Dermis blood vessel endothelial cell (primary cell): ENCODE measurements around the gene TELO2. TPM values are rescaled to one million over a fixed set of nuclear protein-coding genes. Genes with fewer than 3 reads are reported as not detected.
"Not testable (repeated sequence)": the region's sequence is repeated elsewhere in the genome, so short reads cannot be mapped to it uniquely, and the experiment has no call there.

Source experiments
- DNase-seq: peaks from one replicate; pipeline ENCODE4 v3.0.0; 2010
- total RNA-seq: library from RNA; depleted of rRNA; stranded (reverse); fragments of >200 nt; gene quantifications from 2 replicates; pipeline ENCODE4 v1.2.3, GENCODE V29; 2014

The TELO2 gene
- total RNA-seq, 1 donor from 2014 or later: 21.3 TPM

DNA sequence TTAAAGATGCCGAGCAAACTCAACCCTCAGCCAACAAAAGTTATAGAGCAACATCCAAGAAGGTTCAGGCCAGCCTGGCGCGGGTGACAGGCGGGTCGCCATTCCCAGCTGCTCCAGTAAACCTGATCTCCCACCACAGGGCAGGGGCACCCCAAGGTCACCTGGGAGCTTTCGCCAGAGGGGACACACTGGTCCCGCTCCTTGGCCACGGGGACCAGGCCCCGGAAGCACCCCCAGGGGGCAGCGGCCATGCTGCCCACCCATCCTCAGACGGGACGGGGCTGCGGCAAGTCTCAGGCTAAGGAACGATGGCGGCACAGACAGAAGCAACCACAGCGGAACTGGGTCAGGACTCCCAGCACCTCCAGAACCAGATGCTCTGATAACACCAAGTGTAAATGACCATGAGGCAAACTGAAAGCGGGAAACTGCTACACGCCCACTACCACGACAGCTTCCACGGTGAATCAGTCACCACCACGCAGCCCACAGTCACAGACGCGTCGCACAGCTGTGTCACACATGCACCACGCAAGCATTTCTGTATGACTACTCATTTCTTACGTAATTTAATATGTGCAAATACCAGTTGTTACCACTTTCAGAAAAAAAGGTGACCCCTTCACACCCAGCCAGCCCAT lies 34.7 kb upstream of the TELO2 start:
- DNase-seq: no peak

DNA sequence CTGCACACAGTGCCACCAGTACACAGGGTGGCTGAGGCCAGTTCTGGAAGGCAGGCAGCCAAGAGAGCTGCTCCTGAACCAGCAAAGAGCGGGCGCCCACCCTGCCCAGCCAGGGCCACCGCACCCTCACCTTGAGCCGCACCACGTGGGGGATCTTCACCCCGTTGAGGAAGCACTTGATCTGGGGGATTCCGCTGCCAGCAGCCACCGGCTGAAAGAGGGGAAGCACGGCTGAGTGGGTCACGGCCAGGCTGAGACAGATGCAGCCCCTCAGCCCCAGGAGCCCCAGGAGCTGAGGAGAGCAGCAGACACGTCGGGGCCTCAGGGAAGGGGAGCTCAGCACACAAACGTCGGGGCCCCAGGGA lies 34.2 kb upstream of the TELO2 start:
- no peak for DNase-seq

DNA sequence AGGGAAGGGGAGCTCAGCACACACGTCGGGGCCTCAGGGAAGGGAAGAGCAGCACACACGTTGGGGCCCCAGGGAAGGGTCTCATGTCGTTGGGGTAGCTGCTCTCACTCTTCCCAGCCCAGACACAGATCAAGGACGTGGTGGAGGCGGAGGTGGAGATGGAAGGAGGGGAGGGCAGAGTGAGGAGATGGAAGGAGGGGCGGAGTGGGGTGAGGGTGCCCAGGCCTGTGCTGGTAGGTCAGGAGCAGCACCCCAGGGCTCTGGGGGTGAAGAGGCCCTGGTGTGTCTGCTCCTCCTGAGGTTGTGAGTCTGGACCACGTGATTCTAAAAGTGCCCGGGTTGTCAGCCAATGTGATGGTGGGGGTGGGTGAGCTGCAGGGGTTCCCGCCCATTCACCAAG lies 33.2 kb upstream of the TELO2 start:
- DNase-seq: no peak

DNA sequence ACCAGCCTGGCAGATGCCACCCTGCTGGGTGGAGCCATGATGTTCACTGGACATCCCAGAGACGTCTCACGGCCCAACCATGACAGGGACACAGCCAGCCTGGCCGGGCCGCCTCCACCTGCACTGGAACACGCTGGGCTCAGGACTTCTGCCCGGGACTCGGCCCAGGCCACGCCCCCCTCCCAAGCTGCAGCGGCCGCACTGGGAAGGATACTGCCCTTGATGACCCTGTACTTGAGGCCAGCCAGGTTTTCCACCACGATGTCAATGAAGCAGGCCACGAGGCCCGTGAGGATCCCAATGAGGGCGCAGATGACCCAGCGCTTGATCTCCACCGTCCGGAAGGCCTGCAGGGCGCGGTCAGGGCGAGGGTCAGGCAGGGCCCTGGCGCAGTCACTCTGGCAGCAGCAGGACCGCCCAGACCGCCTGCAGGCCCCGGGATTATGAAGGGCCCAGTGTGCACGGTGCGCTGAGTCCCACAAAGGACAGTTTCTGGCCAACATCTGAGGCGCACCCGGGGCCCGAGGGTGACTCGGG lies 32.5 kb upstream of the TELO2 start:
- DNase-seq: no peak

DNA sequence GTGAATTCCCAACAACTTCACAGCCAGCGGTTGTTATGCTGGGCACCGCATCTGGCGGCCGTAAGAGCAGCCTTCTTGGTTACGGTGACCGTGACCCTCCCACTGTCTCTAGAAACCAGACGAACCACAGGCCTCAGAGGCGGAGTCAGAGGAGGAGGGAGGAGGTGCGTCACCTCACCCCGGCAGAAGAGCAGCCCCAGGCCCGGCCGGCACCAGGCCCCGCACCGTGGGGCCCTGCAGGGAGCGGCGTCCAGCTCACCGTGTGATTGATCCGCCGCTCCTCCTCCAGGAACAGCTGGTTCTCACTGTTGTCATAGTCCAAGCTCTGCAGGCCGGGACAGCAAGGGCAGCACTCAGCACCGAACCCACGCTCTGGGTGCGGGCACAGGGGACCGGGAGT lies 32.0 kb upstream of the TELO2 start:
- no peak for DNase-seq

DNA sequence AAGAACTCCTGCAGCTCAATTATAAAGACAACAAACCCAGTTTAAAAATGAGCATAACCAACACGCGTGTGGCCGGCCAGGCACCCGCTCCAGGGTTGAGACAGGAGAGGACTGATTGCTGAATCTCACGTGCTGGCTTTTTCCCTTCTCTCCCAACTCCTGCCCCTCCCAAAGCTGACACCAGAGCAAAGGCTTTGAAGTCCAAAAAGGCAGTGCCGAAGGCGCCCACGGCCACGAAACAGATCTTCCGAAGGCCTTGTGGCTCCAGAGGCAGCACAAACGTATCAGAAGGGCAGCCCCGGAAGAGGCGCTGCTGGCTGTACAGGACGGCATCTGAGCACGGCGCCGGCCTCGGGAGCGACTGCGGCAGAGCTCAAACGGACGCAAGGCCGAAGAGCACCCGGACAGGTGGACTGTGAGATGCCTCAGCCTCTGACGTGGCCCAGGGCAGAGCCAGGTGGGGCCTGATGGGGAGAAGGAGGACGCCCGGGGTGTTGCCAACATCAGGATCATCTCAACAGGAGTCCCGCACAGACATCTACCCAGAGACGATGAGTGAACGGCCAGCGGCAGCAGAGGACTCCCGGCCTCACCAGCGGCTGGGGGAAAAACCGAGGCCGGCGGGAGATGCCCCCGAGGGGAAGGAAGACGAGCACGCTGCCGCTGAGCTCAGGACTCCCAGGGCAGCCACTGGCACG lies 28.8 kb upstream of the TELO2 start:
- no peak for DNase-seq

DNA sequence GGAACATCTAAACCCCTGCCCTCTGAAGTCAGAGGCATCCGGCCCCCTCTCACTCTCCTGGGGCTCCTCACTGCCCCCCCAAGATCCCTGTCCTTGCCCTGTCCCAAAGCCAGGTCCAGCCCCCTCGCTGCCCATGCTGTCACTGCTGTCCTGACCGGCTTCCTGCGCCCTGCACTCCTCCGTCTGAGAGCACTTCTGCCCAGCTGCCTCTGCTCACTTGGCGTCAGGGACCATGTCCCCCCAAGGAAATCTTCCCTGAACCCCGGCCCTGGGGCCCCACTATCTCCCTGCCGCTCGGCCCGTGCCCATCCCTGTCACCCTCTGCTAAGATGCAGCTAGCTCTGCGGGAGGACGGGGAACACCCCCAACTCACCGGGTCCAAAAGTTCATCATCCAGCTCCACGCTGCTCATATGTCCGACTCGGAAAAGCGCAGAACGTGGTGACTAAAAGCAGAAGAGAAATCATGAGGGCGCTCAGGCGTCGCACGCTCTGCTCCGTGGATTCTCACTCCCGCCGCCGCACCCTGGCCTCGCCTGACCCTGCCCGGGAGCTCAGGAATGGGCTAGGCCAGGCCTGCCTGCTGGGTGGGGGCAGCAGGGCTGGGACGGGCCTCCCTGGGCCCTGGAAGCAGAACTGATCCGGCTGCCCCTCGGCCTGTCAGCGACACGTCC lies 28.1 kb upstream of the TELO2 start:
- no peak for DNase-seq

DNA sequence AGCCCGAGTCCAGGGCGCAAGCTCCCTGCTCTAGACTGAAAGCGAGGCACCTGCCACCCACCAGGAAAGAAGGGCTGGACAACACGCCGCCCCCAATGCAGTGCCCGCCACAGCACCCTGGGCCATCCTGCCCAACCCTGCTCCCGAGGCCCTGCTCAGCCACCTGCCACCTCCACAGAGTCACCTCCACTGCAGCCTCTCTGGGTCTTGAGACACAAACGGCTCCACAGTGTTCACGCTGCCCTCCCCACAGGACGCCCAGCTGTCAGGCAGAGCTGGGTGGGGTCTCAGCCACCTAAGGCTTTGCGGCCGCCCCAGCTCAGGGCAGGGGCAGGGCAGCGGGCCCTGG lies 27.6 kb upstream of the TELO2 start:
- no peak for DNase-seq

DNA sequence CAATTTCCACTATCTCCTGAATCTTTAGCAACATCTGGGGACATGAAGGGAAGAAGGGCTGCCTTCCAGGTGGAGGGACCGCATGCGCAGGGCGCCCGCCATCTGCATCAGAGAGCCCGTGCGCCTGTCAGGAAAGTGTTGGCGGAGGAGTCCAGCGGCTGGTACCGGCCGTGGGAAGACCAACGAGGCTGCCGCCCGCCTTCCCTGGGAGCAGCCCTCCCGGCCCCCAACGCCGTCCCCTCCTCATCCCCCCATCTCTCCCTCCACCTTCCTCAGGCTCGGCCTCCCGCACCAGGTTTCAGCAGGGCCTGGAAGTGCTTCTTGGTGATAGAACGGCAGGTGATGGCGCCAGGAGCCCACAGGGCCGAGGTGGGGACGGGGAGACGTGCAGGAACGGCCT lies 27.1 kb upstream of the TELO2 start:
- no peak for DNase-seq

DNA sequence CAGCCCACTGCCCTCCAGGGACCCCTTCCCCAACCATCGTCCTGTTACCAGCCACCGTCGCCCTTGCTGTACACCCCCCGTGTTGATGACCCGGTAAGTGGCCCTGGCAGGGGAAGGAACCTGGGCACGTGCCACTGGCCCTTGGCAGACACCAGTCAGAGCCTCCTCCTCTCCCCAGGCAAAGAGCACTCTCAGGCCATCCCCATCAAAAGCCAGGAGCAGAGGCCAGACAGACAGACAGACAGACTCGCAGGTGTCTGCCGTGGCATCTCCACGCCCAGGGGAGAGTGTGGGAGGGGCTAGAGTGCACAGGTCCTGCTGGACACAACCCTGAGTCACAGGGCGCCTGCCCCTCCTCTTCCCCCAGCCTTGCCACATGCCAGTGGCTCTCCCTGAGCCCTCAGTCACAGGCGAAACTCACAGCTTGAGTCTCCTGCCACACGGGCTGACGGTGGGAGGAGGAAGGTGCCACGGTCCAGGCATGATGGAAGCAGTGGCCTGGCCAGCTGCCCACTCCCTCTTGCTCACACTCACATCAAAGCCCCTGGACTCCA lies 26.1 kb upstream of the TELO2 start:
- no peak for DNase-seq

DNA sequence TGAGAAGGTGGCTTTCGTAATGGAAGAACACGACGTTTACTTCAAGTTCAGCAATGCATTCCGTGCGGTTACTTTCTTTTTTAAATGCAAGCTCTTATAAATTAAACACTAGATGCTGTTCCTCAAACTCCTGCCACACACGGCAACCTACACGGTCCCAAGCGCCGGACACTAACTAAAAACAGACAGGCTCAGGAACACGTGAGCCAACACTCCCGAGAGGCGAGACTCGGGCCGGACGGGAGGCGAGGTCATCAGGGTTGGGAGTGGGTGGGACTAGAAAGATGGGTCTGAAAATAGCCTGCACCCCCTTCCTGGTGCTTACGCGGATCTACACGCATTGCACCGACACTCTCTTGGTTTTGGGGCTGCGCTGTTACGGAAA lies 24.7 kb upstream of the TELO2 start:
- no peak for DNase-seq

DNA sequence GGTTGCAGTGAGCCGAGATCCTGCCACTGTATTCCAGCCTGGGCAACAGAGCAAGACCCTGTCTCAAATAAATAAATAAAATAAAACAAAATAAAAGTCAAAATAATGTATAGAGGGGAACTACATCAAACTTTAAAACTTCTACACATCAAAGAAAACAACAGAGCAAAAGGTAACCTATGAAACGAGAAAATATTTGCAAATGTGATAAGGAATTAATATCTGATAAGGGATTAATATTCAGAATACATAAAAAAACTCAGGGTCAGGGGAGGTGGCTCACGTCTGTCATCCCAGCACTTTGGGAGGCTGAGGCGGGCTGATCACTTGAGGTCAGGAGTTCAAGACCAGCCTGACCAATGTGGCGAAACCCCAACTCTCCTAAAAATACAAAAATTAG lies 24.0 kb upstream of the TELO2 start:
- DNase-seq: not testable (repeated sequence)

DNA sequence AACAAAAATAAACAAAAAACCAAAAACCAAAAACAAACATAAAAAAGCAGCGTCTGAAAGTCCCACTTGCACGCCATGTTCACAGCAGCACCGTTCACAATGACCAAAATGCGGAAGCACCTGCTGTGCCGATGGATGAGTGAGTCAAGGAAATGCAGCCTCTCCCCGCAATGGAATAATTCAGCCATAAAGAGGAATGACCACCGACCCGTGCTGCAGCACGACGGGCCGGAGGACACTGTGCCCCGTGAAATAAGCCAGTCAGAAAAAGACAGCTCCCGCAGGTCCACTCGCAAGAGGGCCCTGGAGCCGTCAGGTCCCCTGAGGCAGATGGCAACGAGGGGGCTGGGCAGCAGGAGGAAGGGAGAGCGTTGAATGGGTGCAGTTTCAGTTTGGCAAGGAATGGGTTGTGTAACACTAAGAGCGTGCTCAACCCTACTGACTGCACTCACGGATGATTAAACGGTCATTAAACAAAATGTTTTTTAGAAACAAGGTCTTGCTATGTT lies 23.4 kb upstream of the TELO2 start:
- peak; percentile 34 for DNase-seq

DNA sequence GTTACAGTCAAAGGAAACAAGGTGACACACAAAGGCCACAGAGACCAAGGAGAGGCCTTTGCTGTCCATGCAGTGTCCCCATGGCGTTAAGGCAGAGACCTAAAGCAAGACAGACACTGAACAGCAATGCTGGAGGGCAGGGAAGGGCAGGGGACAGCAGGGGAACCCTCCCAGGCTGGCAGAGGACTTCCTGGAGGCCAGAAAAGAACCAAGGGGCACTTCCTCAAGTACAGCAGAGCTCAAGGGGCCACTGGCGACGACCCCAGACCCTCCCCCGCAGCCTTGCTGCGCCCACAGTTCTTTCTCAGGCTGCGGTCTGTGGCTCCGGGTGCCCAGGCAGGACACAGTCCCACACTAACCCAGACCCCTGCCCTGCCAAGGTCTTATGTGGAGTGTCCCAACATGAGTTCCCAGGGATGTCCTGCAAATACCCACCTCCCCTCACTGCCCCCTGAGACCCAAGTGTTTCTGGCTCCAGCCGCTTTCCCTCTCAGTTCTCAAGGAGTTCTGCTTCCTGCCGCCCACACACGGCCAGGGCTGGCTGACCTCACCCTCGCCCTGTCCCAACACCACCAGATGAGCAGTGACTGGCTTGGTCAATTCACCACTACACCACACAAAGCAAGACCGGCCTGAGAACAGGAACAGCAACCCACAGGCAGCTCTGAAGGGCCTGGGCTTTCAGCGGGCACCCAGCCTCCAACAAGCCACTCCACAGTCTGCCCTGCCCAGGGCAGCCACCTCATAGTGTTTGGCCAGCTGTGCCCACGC lies 22.5 kb upstream of the TELO2 start:
- peak; percentile 69 for DNase-seq

DNA sequence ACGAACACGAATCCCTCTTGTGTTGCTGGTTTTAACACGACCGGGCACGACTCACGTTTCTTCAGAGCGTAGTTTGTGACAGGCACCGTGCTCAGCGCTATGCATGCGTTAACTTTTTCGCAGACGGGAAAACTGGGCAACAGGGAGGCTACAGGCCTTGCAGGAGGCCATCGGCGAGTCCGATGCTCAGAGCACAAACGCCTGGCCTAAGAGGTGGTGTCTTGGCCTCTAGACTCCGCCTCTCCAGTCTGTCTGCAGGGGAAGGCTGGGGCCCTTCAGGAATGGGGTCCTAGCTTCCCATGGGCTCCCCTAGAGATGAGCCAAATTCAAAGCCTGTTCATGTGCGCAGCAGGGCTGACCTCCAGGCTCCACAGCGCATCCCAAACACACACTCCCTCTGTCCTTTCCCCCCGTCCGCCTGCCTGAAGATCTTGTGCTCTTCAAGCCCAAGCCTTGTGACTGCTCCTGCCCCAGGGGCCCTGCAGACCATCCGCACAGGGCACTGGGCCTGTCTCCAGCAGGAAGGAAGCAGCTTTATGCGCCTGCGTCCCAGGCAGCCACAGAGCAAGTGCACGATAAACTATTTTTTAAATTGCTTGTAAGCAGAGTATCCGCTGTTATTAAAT lies 21.5 kb upstream of the TELO2 start:
- no peak for DNase-seq

DNA sequence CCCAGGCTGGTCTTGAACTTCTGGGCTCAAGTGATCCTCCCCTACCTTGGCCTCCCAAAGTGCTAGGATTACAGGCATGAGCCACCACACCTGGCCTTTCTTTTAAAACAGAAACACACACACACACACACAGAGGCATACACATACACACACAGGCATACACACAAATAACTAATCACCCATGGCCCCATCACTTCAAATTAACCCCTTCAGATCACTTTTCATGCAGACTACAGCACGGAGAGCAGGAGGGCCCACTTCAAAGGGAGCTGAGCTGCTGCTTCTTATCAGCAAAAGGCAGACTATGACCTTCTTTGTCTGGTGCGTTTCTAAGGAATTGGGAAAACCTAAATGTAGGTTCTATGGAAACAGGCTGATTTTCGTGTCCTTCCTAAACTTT lies 20.2 kb upstream of the TELO2 start:
- DNase-seq: no peak

DNA sequence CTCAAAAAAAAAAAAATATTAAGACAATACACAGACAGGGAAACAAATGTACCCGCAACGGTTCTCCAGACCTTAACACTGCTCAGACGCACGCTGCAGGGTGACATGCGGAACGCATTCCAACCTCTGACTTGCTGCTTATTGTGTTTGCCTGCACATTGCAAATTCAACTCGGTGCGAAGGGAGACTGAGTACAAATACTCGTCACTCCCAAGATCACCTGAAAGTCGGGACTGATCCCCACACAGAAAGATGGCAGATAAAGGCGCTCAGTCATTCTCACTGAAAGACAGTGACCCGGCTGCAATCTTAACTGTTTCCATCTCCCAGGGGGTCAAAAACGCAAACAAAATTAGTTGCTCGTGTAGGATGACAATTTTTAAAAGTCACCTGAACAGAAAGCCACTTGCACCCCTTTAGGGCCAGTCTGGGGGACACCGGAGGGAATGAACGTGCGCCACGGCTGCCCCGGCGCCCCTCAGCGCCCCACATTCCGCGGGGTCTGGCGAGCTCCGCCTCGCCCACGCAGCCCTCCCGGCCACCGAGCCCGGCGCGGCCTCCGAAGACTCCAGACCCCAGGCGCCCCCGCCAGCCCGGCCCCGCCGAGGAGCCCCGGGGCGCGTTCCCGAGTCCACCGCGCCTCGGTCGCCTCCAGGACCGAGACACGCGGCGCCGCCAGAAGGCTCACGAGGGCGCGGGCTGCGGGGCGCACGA lies 18.9 kb upstream of the TELO2 start:
- no peak for DNase-seq

DNA sequence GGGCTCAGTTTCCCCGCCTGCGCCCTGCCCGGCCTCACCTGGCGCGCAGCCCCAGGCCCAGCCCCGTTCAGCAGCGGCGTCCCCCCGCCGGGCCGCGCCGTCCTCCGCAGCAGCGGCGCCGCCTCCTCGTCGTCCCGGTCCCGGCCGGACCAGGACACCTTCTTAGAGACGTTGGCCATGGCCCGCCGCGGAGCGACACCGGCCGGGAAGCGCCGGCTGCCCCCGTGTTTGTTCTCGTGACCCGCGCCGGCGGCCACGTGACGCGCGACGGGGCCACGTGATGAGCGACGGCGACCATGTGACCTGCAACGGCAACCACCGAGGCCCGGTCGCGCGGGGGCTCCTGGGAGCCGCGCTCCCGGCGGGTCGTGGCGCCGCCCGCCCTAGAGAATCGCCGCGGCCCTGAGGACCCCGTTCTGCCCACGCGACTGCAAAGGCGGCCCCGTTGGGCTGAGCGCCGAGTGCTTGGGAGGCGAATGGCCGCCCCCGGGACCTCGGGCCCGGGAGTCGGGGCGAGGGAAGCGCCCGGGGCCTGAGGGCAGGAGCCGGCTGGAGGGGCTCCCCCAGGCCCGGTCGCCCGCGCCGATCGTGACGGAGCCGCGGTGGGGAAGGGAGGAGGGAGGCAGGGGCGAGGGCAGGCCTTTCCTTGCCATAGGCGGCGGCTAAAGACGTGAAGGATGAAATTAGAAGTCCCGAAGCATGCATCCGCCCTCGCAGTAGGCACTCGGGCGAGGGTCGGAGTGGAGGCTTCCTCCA lies 18.2 kb upstream of the TELO2 start, which contains the start of gene CLCN7:
CLCN7 (minus strand) TSS at position 233 of the 756 bp plus-strand sequence; CDS start at position 179, 54 bp downstream.
- peak; percentile 93 for DNase-seq

DNA sequence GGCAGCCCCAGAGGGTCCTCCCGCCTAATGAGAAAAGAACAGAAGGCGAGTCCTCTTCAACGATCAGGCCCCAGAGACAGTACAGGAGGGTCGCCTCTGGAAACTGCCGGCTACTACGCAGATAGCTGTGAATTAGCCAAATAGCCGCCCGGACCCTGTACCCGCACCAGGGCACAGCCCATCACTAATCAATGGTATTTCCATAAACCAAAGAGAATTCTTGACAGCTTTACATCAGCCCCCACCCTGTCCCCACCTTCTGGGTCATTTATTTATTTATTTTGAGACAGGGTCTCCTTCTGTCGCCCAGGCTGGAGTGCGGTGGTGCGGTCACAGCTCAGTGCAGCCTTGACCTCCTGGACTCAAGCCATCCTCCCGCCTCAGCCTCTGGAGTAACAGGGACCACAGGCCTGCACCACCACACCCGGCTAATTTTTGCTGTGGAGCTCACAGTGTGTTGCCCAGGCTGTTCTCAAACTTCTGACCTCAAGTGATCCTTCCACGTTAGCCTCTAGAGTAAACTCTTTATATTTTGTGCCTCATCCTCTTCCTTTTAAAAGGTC lies 17.5 kb upstream of the TELO2 start:
- DNase-seq: no peak

DNA sequence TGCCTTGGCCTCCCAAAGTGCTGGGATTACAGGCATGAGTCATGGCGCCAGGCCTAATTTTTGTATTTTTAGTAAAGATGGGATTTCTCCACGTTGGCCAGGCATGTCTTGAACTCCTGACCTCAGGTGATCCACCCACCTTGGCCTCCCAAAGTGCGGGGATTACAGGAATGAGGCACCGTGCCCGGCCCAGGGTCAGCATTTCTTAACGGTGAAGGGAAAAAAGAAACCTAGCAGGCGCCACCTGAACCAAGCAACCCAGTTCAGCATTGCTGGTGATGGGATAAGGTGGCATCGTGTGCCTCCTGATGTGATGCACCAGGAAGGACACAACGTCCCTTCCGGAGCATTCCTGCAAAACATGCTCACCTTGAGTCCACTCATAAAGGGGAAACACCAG lies 16.1 kb upstream of the TELO2 start:
- no peak for DNase-seq
